Left ventricle myocardium superior (tissue), 1 donor: ENCODE measurements around the gene RFXANK. TPM values are rescaled to one million over a fixed set of nuclear protein-coding genes. Genes with fewer than 3 reads are reported as not detected.

Experiments
- ATAC-seq: fragments of 200-7000 bp; cut with Tn5 transposase; one replicate; pipeline ENCODE4 v1.9.1; 2020; ENCODE audit warnings: mild to moderate bottlenecking, moderate library complexity
- DNase-seq: peaks from one replicate; pipeline ENCODE4 v3.0.0-alpha.2; 2020
- intact Hi-C: fragments of 100-400 bp; cut with micrococcal nuclease; formaldehyde crosslinking; loops from one replicate; pipeline ENCODE4 v1.11.0; 2022
- total RNA-seq: library from RNA; stranded (reverse); fragmentation: NEBNext Ultra II Directional; extraction: Animal tissue kit (Norgen Biotek cat#: 25700); gene quantifications from one replicate; pipeline ENCODE4 v1.2.1, GENCODE V29; 2021
- donor health status: DM: no; HTN: yes; CAD: no; lungs with severe emphysema.

The RFXANK gene
- total RNA-seq, 1 donor from 2014 or later = 38.4 TPM

GRCh38 chr19:19224150-19224851 lies 32.2 kb downstream of the RFXANK start:
- intact Hi-C loops = no loop called here

DNA sequence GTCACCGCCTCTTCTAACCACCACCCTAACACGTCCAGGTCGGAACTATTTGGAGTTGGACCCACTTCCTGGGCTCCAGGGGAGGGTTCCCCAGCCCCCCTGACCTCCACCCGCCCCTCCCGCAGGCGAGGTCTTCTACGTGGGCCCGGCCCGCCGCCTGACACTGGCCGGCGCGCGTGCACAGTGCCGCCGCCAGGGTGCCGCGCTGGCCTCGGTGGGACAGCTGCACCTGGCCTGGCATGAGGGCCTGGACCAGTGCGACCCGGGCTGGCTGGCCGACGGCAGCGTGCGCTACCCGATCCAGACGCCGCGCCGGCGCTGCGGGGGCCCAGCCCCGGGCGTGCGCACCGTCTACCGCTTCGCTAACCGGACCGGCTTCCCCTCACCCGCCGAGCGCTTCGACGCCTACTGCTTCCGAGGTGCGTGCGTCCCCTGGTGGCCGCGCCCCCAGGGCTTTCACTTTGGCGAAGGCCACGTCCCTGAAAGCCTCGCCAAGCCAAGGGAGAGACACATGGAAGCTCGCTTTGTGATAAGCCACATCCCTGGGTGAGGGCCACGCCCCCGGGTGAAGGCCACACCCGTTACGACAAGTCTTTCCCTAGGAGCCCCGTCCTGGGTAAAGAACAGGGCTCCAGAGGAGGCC lies 32.9 kb downstream of the RFXANK start:
- DNase-seq (peak; percentile 67), ATAC-seq (peak; percentile 63)
- intact Hi-C loops = no loop called here

More at GRCh38 chr19:19224150-19224851, 32.2 kb downstream of the RFXANK start:
- ATAC-seq (no peak), DNase-seq (no peak)

- ATAC-seq (no peak), DNase-seq (no peak)
- intact Hi-C loops = no loop called here
Observed at GRCh38 chr19:19226204-19226603, 34.1 kb downstream of the RFXANK start.

DNA sequence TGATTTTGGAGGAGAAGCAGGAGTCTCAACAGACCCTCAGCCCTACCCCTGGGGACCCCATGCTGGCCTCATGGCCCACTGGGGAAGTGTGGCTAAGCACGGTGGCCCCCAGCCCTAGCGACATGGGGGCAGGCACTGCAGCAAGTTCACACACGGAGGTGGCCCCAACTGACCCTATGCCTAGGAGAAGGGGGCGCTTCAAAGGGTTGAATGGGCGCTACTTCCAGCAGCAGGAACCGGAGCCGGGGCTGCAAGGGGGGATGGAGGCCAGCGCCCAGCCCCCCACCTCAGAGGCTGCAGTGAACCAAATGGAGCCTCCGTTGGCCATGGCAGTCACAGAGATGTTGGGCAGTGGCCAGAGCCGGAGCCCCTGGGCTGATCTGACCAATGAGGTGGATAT lies 34.6 kb downstream of the RFXANK start:
- DNase-seq = no peak
- ATAC-seq = no peak
- intact Hi-C loops = no loop called here

- no peak for ATAC-seq
- DNase-seq = no peak
- intact Hi-C loops = no loop called here
Observed at GRCh38 chr19:19227217-19227616, 35.2 kb downstream of the RFXANK start.

GRCh38 chr19:19229701-19230100 lies 37.6 kb downstream of the RFXANK start:
- DNase-seq (no peak), ATAC-seq (no peak)
- intact Hi-C loops = no loop called here

- ATAC-seq (no peak), DNase-seq (no peak)
- intact Hi-C loops = no loop called here
Observed at GRCh38 chr19:19230999-19231398, 38.9 kb downstream of the RFXANK start.

DNA sequence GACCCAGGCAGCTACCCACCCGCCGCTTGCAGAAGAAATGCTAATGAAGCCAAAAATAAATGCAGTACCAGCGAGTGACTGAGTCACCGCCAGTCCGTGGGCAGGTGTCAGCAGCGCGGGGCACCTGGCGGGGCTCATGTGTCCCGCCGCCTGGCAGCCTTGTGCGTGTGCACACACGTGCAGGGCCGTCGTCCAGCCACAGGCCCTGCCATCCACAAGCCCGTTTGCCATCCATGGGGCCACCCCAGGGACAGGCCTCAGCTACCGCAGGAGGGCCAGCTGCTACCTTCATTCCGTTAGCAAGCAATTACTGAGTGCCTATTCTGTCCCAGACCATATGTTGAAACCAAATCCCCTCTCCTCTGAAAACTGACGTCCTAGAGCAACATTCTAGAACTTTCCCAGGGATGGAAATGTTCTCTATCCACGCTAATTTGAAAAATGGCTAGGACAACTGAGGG lies 40.2 kb downstream of the RFXANK start:
- intact Hi-C loops = no loop called here
- DNase-seq (no peak), ATAC-seq (no peak)

DNA sequence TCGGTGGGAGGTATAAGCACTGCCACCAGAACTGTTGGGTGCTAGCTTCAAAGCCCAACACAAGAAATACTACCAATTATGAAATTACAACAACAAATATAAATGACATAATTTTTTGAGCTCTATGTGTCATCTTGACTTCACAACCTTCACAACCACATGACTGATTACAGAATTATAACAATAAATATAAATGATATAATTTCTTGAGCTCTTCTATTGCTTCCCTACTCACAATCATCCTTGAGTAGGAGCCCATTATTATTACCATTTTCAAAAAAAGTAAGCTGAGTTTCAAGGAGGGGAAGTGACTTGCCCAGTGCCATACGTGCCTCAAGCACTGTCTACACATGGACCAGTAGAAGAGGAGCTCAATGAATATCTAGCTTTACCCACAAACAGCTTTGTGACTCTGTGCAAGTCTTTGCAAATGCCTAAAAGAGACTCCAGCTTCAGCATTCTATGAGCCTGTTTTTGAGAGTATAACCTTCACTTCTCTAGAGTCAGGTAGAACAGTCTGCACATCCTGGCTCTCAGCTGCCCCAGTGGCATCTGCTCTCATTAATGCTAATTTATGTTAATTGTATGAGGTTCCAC lies 42.3 kb downstream of the RFXANK start:
- DNase-seq (no peak), ATAC-seq (no peak)
- intact Hi-C loops = no loop called here

DNA sequence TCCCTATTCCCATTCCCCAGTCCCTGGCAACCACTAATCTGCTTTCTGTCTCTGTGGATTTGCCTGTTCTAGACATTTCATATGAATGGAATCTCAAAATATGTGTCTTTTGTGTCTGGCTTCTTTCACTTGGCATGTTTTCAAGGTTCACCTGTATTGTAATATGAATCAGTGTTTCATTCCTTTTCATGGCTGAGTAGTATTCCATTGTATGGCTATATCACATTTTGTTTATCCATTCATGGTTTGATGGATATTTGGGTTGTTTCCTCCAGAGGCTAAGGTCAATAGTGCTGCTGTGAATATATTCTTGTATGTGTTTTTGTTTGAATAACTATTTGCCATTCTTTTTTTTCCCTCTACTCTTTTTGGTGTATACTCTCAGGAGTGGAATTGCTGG lies 44.1 kb downstream of the RFXANK start:
- ATAC-seq = no peak
- no peak for DNase-seq
- intact Hi-C loops = no loop called here

DNA sequence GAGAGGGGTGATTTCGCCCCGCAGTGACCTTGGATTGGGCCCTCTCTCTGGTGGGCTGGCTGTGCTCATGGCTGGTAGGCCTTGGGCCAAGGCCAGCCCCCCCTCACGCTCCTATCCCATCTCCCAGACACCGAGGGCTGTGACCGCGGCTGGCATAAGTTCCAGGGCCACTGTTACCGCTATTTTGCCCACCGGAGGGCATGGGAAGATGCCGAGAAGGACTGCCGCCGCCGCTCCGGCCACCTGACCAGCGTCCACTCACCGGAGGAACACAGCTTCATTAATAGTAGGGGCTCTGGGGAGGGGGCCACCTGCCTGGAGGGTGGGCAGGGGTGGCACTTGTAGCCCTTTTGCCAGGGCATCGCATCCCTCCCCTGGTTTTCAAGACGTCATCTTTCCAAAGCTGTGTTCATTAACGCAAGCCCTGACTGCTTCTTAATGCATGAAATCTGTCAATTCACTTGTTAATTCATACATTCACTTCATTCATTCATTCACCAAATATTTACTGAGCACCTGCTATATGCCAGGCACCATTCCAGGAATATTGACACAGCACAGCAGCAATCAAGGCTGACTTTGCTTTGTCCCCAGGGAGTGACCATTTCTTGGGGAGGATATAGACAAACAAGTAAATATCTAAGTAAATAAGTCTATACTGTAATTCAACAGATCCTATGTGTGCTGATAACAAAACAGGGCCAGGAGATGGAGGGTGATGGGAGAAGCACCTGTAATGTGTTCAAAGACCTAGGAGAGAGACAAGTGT lies 46.3 kb downstream of the RFXANK start:
- ATAC-seq (no peak), DNase-seq (no peak)
- intact Hi-C loops = no loop called here

GRCh38 chr19:19239675-19240074 lies 47.6 kb downstream of the RFXANK start:
- intact Hi-C loops = no loop called here
- DNase-seq (no peak), ATAC-seq (no peak)

- intact Hi-C loops = no loop called here
Observed at GRCh38 chr19:19240476-19240875, 48.4 kb downstream of the RFXANK start.

DNA sequence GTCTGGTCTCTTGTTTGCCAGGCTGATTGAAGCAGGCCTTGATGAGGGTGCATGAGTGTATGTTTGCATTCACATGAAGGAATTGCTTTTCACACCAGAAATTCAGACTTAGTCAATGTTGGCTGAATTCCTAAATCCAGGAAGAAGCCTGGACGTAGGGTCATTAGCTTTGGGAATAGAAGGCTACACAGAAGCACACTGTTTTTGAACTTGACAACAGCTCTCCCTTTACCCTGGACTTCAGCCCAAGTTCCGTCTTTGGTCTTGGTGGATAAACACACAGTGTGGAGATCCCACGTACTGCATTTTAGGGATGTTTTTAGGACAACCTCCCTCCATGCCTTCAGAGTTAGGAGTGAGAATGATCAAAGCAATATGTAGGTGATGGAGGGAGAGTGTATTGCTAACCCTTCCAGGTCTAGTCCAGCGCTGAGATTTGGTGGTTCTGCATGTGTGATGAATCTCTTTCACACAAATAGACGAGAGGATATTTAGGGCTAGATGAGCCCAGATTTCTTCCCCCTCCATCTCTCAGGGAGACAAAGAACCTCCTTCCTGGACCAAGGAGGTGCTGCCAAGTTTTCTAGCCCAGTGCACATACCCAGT lies 58.2 kb downstream of the RFXANK start:
- intact Hi-C loops = no loop called here
- ATAC-seq = no peak

More at GRCh38 chr19:19240476-19240875, 48.4 kb downstream of the RFXANK start:
- ATAC-seq (no peak), DNase-seq (no peak)

More for the DNA sequence above, 58.2 kb downstream of the RFXANK start:
- DNase-seq = no peak

Other genes with a start within 250 kb of the RFXANK start
- gene SUGP2, start 158.7 kb upstream of the RFXANK start, total RNA-seq = 71.9 TPM
- gene ARMC6, start 158.7 kb upstream of the RFXANK start, total RNA-seq = 12.2 TPM
- gene SLC25A42, start 128.3 kb upstream of the RFXANK start, total RNA-seq = 29.5 TPM
- 24.7 TPM for gene TMEM161A, start 53.8 kb upstream of the RFXANK start, total RNA-seq
- not detected for gene MEF2B, start 22.0 kb upstream of the RFXANK start, total RNA-seq
- 16.4 TPM for gene BORCS8, start 106 bp upstream of the RFXANK start, total RNA-seq
- gene NR2C2AP, start 11.2 kb downstream of the RFXANK start, total RNA-seq = 5.5 TPM
- not detected for gene NCAN, start 19.7 kb downstream of the RFXANK start, total RNA-seq
- gene TM6SF2, start 81.0 kb downstream of the RFXANK start, total RNA-seq = 0.30 TPM
- gene SUGP1, start 128.3 kb downstream of the RFXANK start, total RNA-seq = 46.0 TPM
- 31.4 TPM for gene MAU2, start 128.6 kb downstream of the RFXANK start, total RNA-seq
- gene GATAD2A, start 213.4 kb downstream of the RFXANK start, total RNA-seq = 29.7 TPM